HG02884 (cell line): ENCODE measurements around the gene DLGAP4.

ENCODE experiments used
- ATAC-seq: cut with Tn5 transposase; IDR thresholded peaks from one replicate; pipeline ENCODE4 v1.9.1; 2021; ENCODE audit warnings: mild to moderate bottlenecking, moderate library complexity; ENCODE audit not compliant: unreplicated experiment

DLGAP4 gene

DNA sequence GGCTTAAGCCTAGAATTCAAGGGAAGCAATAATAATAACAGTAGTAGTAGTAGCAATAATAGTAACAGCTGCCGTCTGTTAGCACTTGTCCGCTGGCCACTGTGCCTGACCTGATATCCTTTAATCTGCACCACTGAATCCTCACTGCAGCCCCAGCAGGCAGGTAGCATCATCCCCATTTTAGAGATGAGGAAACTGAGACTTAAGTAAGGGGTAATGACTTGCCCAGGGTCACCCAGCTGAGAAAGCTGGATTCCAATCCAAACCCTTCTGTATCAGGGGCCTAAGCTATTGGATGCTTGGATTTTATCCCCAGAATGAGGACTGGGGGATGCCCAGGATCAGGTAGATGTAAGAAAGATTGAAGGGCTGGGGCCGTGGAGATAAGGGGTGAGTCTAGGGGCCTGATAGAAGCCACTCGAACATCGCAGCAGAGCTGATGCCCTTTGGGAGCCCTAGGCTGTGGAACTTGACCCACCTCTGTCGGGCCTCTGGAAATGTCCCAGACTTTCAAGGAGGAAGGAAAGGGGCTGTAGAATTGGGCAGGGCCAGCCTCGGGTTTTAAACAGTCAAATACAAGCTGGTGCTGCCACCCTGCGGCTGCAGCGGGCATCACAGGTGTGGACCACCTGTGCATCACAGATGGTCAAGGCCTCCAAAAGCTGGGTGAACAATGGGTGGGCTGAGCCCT lies 133.0 kb downstream of the DLGAP4 start:
- ATAC-seq = no peak

GRCh38 chr20:36439731-36440072 lies 133.6 kb downstream of the DLGAP4 start:
- no peak for ATAC-seq

- no peak for ATAC-seq
These were observed 134.4 kb downstream of the DLGAP4 start for GRCh38 chr20:36440370-36441026.

DNA sequence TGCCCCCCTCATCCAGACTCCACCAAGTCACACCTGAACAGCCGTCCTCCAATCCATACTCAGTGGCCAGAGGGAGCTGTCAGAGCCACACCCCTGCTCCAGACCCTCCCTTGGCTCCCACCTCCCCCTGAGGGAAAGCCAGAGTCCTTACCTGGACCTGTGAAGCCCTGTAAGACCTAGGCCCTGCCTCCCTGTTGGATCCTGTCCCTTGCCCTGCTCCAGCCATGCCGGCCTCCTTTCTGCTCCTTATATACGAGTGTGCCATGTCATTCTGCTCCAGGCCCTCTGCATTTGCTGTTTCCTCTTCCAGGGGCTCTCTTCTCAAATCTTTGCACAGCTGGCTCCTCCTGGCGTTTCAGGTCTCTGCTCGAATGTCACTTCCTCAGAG lies 134.9 kb downstream of the DLGAP4 start:
- no peak for ATAC-seq

GRCh38 chr20:36441416-36441815 lies 135.3 kb downstream of the DLGAP4 start:
- ATAC-seq = no peak

GRCh38 chr20:36445847-36446246 lies 139.7 kb downstream of the DLGAP4 start:
- no peak for ATAC-seq

DNA sequence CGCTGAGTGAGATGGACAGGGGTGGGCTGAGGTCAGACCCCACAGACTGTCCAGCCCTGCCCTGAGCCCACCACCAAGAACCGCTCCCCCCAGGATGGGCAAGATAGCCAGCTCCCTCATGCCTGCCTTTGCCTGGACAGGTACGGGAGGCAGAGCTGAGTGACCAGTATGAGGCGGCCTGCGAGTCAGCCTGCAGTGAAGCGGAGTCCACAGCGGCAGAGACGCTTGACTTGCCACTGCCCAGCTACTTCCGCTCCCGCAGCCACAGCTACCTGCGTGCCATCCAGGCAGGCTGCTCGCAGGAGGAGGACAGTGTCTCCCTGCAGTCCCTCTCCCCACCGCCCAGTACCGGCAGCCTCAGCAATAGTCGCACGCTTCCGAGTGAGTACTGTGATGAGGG lies 140.4 kb downstream of the DLGAP4 start:
- ATAC-seq = no peak

- no peak for ATAC-seq
These were observed 141.0 kb downstream of the DLGAP4 start for GRCh38 chr20:36447101-36447500.

DNA sequence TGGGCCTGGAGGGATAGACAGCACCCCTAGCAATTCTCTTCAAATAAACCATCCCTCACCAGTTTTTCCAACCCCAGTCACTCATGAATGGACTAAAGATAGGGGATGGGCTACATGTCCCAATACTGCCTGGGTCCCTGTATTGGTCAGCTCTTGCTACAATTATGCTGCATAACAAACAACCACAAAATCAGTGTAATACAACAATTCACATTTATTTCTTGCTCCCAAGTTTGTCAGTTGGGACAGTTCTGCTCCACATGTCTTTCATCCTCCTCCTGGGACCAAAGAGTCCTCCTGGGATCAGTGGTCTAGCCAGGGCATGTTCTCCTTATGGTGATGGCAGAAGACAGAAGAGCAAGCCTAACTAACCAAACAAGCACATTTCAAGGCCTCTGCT lies 143.5 kb downstream of the DLGAP4 start:
- no peak for ATAC-seq

GRCh38 chr20:36454332-36454697 lies 148.2 kb downstream of the DLGAP4 start:
- ATAC-seq = no peak

DNA sequence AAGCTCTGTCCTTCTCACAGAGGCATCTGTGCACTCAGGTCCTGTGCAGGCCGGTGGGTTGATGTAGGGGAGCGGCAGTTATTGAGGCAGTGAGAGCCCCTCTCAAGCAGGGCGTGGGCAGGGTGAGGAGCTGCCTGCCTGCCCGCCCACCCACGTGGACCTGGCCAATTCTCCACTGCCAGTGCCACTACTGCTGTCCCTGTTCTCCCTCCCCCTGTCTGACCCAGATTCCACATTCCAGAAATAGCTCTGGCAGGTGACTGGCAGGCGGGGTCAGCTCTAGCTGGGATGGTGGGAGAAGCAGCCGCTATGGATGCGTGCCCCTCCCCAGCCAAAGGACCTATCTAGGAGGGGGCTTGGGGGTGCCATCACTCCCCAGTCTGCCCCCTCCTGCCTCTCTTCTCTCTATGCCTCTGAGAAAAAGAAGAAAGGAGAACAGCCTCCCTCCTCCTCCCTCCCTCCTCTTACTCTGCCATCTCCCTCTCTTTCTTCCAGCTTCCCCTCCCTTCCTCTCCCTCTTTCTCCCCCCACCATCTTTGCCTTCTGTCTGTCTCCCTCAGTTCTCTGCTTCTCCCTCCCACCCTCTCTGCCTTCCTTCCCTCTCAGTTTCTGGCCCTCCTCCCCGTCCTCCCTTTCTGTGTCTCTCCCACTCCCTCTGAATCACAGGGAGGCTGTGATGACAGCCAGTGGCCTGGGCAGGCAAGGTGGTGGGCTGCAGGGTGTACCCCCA lies 148.7 kb downstream of the DLGAP4 start:
- ATAC-seq = no peak

- ATAC-seq = no peak
These were observed 150.0 kb downstream of the DLGAP4 start for GRCh38 chr20:36455972-36456625.

DNA sequence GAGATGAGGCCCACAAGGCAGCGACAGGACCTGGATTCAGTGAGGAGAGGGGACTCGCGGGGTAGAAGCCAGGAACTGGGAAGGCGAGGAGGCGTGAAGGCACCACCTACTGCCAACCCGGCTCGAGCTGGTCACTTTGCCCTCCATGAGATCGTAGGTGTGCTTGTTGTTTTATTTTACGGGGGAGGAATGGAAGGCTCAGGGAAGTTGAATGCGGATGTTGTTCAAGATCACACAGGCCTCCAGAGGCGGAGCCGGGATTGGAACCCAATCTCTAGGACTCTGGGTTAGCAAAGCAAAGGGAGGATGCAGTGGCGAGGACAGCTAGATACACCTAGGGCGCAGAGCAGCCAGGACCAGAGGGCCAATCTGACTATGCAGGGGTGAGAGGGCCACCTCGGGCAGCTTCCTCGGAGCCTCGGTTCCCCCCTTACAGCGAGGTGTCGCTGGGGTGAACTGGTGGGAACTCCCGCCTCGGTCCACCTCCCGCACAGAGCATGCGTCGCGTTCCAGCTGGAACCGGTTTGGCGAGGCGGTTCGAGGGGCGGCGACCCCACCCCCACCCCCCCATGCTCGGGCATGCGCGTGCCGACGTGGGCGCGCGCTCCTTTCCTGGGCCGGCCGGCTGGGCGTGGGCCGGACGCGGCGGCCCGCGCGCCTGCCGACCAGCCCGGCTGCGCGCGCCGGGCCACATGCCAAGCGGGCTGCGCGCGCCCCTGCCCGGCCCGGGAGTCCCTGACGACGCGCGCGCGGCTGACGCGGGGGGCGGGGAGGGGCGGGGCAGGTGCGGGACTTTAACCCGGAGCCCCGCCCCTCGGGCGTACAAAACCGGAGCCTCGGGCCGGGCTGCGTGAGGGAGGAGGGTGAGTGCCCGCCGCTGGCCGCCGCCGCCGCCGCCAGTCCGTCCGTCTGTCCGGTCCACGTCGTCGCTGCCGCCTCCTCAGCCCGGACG lies 154.8 kb downstream of the DLGAP4 start:
- ATAC-seq = peak; percentile 55

DNA sequence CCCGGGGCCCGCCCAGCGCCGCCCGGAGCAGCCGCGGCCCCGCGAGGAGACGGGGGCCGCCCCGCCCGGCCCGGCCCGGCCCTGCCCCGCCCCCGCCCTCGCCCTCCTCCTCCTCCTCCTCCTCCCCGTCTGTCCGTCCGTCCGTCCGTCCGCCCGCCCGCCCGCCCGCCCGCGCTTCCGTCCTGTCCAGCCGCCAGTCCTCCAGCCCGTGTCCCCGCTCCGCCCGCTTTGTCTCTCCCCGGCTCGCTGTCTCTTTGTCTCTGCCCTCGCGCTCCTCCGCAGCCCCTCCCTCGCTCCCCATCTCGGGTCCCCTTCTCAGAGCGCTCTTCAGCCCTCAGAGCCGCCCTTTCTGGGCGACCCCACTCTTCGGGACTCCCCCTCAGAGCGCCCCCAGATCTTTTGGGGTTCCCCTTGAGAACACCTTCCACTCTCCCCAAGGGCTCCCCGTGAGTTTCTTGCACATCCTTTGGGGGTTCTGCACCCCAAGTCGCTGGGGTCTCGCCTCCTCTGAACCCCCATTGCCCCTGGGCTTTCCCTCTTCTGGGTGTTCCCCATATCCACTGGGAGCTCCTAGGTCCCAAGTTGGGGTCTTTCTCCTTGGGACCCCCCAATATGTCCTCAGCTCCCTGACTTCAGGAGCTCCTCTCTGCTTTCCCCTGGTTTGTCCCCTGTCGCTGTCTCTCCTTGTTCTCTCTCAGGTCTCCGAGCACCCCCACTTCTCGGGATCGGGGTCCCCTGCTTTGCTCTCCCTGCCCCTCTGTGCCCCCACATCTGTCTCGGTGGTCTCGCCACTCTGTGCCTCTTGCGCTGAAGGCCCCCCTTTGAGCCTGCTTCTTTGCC lies 155.7 kb downstream of the DLGAP4 start:
- peak; percentile 3 for ATAC-seq

GRCh38 chr20:36462440-36463211 lies 156.5 kb downstream of the DLGAP4 start:
- ATAC-seq = no peak

DNA sequence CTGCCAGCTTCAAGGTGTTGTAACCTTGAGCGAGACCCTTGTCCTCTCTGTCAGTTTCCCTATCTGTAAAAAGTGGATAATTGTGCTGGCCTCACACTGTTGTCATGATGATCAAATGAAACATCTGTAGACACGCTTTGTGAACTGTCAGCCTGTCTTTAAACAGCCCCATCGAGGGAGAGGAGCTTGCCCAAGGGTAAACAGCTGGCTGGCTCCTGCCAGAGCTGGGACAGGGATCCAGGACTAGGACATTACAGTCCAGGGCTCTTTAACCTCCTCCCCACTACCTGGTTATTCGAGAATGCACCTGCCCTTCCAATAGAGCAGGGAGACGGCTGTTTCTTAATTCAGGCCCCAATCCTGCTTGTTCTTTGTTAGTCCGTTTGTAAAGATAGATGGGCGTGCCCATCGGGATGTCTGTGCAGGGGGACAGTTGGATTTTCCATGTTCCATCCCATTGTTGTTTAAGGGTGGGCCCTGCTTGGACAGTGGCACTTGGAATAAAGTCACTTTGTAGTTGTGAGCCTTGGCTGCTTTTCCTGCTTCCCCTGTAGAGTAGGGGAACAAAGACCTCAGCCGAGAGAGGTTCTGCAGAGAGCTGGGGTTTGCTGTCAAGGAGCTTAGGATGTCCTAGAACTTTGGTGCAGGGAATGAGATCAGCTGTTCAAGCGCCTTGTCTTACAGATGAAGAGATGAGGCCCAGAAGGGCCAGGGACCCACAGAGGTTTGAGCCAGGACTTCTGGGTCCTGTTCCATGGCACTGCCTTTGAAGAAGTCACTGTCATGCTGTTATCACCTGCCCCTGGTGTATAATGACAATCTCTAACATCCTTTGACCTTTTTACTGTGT lies 157.3 kb downstream of the DLGAP4 start:
- ATAC-seq = no peak

DNA sequence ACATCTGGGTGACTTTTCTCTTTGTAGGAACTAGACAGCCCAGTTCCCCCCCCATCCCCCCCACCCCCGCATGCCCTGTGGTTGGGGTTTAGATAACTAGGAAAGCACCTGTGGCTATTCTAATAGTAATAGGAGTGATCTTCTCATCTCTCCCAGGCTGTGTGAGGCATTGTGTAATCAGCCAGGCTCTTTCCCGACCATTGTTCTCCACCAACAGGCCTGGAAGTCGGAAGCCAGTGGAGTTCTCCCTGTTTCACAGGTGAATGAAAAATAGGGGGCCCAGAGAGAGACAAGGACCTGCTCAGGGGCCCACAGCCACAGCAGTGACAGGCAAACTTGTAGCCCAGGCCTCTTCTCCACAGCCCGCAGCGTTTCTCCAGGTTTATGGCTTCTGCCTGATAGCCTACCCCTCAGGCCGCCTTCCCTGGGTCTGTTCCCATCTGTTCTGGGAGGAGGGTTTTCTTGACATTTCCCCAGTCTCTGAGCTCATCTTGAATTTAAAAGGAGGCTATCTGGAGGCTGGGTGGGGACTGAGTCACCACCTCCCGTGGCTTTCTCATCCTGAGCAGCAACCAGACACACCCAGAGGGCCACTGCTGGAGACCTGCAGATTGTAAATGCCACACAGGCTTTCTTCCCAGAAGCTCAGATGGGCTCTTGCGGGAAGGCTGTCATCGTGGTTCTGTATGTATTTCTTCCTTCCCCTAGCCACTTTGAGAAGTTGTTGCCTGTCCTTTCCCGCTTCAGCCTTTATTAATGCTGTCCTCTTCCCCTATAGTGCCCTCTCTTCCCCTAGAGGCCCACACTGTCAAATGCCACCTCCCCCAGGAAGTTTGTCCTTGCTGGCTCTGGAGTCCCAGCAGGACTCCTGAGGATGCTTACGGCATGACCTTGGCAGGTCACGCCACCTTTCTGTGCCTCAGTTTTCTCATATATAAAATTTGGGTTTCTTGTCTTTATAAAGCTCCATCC lies 159.3 kb downstream of the DLGAP4 start:
- ATAC-seq = no peak
